ENCODE measurements around the gene CLDND2. TPM values are rescaled to one million over a fixed set of nuclear protein-coding genes. Genes with fewer than 3 reads are reported as not detected.

Gene CLDND2
- polyA plus RNA-seq, 1 experiment: 0.12 TPM

- no peaks in the 10 kb centered on the region for H3K27me3 ChIP-seq (ENCODE audit: control insufficient read depth, insufficient read depth, low read length)
- ChIA-PET CTCF (no interaction called here), POLR2A (no interaction called here)
- DNase-seq (ENCODE audit: low read depth): no peak
- no peaks in the 10 kb centered on the region for H3K36me3 ChIP-seq (ENCODE audit: control insufficient read depth, insufficient read depth, low read length)
- TF ChIP-seq CTCF (IDR thresholded peaks at IDR 0.05; ENCODE audit: insufficient read depth, low read depth, low read length): no peak
- H3K4me3 ChIP-seq (ENCODE audit: low read depth, low read length): no peak overlapping the region
Measured at GRCh38 chr19:51391073-51391611, 22.3 kb upstream of the CLDND2 start.

- no peak for DNase-seq (ENCODE audit: low read depth)
- H3K36me3 ChIP-seq (ENCODE audit: control insufficient read depth, insufficient read depth, low read length): no peaks in the 10 kb centered on the region
- ChIA-PET POLR2A (no interaction called here), CTCF (interaction anchor here (1.0 kb wide), 1 partner anchor 39 kb away, joined by 3 read pairs; no protein-coding TSS in a partner anchor)
- H3K4me3 ChIP-seq (ENCODE audit: low read depth, low read length): no peak overlapping the region
- TF ChIP-seq CTCF (IDR thresholded peaks at IDR 0.05; ENCODE audit: insufficient read depth, low read depth, low read length): no peak
- 0 out of 2 replicates have a peak, but pooled peaks cover 2% of the 10 kb centered on the region for H3K27me3 ChIP-seq (ENCODE audit: control insufficient read depth, insufficient read depth, low read length)
Measured at GRCh38 chr19:51389143-51389542, 20.3 kb upstream of the CLDND2 start.

GRCh38 chr19:51387924-51388389, 19.2 kb upstream of the CLDND2 start, which contains the start of gene LIM2:
LIM2 (minus strand) TSS chr19:51387974; CDS start chr19:51387443, 531 bp downstream.
- Histone ChIP-seq H3K27me3 (ENCODE audit: control insufficient read depth, insufficient read depth, low read length) (0 out of 2 replicates have a peak, but pooled peaks cover 2% of the 10 kb centered on the region), H3K36me3 (ENCODE audit: control insufficient read depth, insufficient read depth, low read length) (no peaks in the 10 kb centered on the region), H3K4me3 (ENCODE audit: low read depth, low read length) (no peak within 1 kb of the TSS)
- no peak for DNase-seq (ENCODE audit: low read depth)
- POLR2A ChIA-PET: no interaction called here
- CTCF ChIA-PET: interaction anchor here (1.0 to 1.5 kb wide), 3 partner anchors 20 to 38 kb away, joined by 3 to 4 read pairs (median 3); no protein-coding TSS in a partner anchor
- TF ChIP-seq CTCF (IDR thresholded peaks at IDR 0.05; ENCODE audit: insufficient read depth, low read depth, low read length): no peak

GRCh38 chr19:51386882-51387520, 18.2 kb upstream of the CLDND2 start:
- CTCF ChIA-PET: interaction anchor here (1.5 kb wide), 1 partner anchor 21 kb away, joined by 3 read pairs; no protein-coding TSS in a partner anchor
- TF ChIP-seq CTCF (IDR thresholded peaks at IDR 0.05; ENCODE audit: insufficient read depth, low read depth, low read length): no peak

GRCh38 chr19:51382004-51382403, 13.2 kb upstream of the CLDND2 start:
- TF ChIP-seq CTCF (IDR thresholded peaks at IDR 0.05; ENCODE audit: insufficient read depth, low read depth, low read length): no peak
- Histone ChIP-seq H3K27me3 (ENCODE audit: control insufficient read depth, insufficient read depth, low read length) (0 out of 2 replicates have a peak, but pooled peaks cover 2% of the 10 kb centered on the region), H3K36me3 (ENCODE audit: control insufficient read depth, insufficient read depth, low read length) (no peaks in the 10 kb centered on the region), H3K4me3 (ENCODE audit: low read depth, low read length) (no peak overlapping the region)
- POLR2A ChIA-PET: no interaction called here
- DNase-seq (ENCODE audit: low read depth): no peak
- CTCF ChIA-PET: no interaction called here

More at GRCh38 chr19:51386882-51387520, 18.2 kb upstream of the CLDND2 start:
- 0 out of 2 replicates have a peak, but pooled peaks cover 2% of the 10 kb centered on the region for H3K27me3 ChIP-seq (ENCODE audit: control insufficient read depth, insufficient read depth, low read length)
- no peak for DNase-seq (ENCODE audit: low read depth)
- no peak overlapping the region for H3K4me3 ChIP-seq (ENCODE audit: low read depth, low read length)
- POLR2A ChIA-PET: no interaction called here
- H3K36me3 ChIP-seq (ENCODE audit: control insufficient read depth, insufficient read depth, low read length): no peaks in the 10 kb centered on the region
